Epithelial cell of esophagus (primary cell): ENCODE measurements around the gene NLGN1.

ENCODE experiments used
- DNase-seq: peaks from one replicate; pipeline ENCODE4 v3.0.0; 2010; ENCODE audit warnings: low read depth
- H3K4me3 ChIP-seq: 2 replicates; pipeline ENCODE4 v1.5.1; 2011; ENCODE audit warnings: mild to moderate bottlenecking, low read length, control low read depth
- TF ChIP-seq, protein P1 (sequence below): IDR thresholded peaks from 2 replicates; pipeline ENCODE4 v1.5.1; 2011; ENCODE audit warnings: low read depth, mild to moderate bottlenecking, low read length, control low read depth, inconsistent platforms; ENCODE audit not compliant: insufficient read depth; ENCODE audit errors: missing control alignments

The NLGN1 gene

DNA sequence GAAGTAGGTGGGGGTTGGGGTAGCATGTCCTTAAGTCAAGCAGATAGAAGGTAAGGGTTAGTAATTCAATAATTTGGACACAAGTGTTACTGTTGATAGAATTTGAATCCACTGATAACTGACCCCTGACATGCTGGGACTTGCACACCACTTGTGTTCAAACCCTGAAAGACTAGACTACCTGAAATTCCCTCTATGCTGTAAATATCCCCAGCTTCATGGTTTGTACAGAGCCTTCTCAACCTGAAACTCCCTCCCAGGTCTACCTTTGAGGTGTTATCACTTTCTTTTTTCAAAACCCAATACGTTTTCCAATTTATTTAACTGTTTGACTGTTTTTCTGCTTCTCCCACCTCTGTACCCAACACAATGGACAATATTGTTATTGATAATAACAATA, 459.6 kb downstream of the NLGN1 start:
- TF ChIP-seq, protein P1, sequence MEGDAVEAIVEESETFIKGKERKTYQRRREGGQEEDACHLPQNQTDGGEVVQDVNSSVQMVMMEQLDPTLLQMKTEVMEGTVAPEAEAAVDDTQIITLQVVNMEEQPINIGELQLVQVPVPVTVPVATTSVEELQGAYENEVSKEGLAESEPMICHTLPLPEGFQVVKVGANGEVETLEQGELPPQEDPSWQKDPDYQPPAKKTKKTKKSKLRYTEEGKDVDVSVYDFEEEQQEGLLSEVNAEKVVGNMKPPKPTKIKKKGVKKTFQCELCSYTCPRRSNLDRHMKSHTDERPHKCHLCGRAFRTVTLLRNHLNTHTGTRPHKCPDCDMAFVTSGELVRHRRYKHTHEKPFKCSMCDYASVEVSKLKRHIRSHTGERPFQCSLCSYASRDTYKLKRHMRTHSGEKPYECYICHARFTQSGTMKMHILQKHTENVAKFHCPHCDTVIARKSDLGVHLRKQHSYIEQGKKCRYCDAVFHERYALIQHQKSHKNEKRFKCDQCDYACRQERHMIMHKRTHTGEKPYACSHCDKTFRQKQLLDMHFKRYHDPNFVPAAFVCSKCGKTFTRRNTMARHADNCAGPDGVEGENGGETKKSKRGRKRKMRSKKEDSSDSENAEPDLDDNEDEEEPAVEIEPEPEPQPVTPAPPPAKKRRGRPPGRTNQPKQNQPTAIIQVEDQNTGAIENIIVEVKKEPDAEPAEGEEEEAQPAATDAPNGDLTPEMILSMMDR: no peak
- no peak for DNase-seq
- no peak overlapping the region for H3K4me3 ChIP-seq

DNA sequence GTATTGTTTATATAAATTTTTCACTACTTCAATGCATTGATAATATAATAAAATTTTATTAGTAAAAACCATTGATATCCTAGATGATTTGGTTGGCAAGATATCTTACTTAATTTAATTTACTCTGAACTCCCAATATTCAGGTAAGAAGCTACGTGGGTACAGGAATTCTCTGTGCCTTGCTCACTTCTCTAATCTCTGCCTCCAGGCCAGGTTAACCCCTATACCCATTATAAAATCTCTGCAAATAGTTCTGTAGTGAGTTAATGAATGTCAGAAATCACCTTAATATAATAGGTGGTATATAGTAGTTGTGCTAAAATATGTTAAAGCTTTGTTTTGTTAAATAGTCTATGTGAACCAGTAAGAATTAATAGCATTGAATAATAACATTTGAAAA, 465.2 kb downstream of the NLGN1 start:
- H3K4me3 ChIP-seq: no peak overlapping the region
- TF ChIP-seq, protein P1: no peak
- DNase-seq: no peak

DNA sequence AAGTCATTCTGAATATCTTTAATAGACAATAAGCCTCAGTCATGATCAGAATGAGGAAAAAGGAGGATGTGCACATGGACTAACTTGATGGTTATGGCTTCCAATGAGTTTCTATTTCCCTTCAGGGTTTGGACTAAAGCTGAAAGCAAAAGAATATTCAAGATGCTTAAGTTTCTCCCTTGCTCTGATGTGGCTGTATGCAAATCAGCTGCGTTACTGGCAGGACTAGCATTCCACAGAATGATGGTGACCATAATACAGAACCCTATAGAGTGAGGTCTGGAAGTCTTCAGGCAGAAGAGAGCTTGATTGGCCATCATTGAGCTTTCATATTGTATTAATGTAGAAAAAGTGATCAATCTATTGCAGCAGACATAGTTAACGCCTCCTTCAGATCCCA, 466.0 kb downstream of the NLGN1 start:
- no peak overlapping the region for H3K4me3 ChIP-seq
- no peak for DNase-seq
- TF ChIP-seq, protein P1: no peak

DNA sequence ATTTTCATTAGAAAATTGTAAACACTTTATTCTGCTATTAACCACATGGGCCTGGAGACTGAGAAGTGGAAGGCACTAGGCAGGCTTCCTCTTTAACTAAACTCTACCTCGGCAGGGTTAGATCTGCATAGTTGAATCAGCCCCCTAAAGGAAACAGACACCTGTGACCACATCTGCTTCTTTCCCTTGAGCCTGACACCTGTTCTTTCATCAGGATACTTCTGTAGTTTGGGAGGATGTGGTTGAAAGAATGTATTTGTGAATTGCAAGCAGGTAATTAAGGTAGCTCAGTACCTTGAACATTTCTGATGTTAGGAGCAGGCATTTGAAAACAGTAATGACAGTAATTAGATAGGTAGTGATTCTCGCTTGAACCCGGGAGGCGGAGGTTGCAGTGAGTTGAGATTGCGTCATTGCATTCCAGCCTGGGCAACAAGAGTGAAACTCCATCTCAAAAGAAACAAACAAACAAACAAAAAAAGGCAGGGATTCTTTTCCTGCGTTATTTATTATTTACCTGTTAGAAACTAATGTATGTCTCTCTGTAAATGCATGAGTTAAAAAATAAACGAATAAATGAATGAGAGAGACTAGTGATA, 468.5 kb downstream of the NLGN1 start:
- TF ChIP-seq, protein P1: no peak
- H3K4me3 ChIP-seq: no peak overlapping the region
- DNase-seq: no peak

DNA sequence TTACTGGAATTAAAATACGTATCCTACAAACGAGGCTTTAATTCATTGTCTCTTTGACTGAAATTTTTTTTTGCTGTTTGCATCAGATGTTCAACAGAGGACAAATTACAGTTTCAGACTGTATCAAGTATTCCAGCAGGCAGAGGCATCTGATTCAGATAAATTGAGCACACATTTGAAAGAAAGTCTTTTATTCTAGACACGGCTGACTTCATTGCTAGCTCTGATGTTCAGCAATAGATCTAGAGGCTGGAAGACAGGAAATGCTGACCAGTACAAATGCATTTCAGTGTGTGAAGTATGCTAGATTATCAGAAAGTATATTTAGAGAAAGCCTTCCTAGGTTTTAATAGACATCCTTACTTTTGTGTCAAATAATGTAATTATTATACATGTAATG, 472.2 kb downstream of the NLGN1 start:
- TF ChIP-seq, protein P1: no peak
- no peak for DNase-seq

DNA sequence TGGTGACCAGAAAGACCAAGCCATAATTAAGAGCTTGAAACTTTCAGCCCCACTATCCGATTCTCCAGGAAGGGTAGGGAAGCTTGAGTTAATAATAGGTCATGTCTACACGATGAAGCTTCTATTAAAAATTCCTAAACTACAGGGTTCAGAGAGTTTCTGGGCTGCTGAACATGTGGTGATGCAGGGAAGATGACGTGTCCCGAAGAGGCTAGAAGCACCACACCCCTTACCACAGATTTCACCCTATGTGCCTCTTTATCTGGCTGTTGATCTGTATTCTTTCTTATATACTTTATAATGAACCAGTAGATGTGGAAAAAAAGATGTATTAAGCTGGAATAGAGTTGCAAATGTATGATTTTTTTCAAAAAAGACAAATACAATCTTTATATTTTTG, 473.4 kb downstream of the NLGN1 start:
- H3K4me3 ChIP-seq: no peak overlapping the region
- DNase-seq: no peak
- TF ChIP-seq, protein P1: no peak

More for the DNA sequence above, 472.2 kb downstream of the NLGN1 start:
- no peak overlapping the region for H3K4me3 ChIP-seq

DNA sequence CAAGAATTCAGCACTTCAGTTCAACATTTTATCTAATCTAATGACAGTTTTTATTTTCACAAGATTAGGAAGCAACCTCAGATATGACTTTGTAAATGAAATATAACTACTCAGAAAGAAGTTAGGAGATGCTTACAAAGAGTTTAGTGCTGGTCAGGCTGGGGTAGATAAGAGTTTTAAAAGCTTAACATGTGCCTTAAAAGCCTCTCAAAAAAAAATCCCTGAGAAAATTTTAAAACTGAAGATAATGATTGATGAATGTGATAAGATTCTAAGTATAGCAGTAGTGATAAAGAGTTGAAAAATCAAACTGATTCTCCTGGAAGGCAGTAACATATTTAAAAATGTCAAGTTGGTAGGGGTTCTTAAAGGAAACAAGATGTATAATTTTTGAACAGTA, 478.2 kb downstream of the NLGN1 start:
- no peak for DNase-seq
- H3K4me3 ChIP-seq: no peak overlapping the region
- TF ChIP-seq, protein P1: no peak
